ENCODE data around the gene ZDHHC7. TPM values are rescaled to one million over a fixed set of nuclear protein-coding genes. Genes with fewer than 3 reads are reported as not detected.

Gene ZDHHC7
- total RNA-seq, 4 donors from 2014 or later: 31.0 to 103 (median 62.3) TPM

- TF ChIP-seq CTCF (IDR thresholded peaks at IDR 0.05; ENCODE audit: low read depth): no peak
These were observed 15.4 kb upstream of the ZDHHC7 start for GRCh38 chr16:85026703-85027102.

- TF ChIP-seq CTCF (IDR thresholded peaks at IDR 0.05; ENCODE audit: low read depth): no peak
These were observed 14.7 kb upstream of the ZDHHC7 start for GRCh38 chr16:85025781-85026653.

- TF ChIP-seq CTCF (IDR thresholded peaks at IDR 0.05; ENCODE audit: low read depth): no peak
These were observed 8.4 kb upstream of the ZDHHC7 start for GRCh38 chr16:85019659-85020245.

- no peak for TF ChIP-seq CTCF (IDR thresholded peaks at IDR 0.05; ENCODE audit: low read depth)
These were observed 7.3 kb upstream of the ZDHHC7 start for GRCh38 chr16:85018529-85019236.

- TF ChIP-seq CTCF (IDR thresholded peaks at IDR 0.05; ENCODE audit: low read depth): no peak
These were observed 6.3 kb upstream of the ZDHHC7 start for GRCh38 chr16:85017633-85018032.

- no peak for TF ChIP-seq CTCF (IDR thresholded peaks at IDR 0.05; ENCODE audit: low read depth)
These were observed 5.8 kb upstream of the ZDHHC7 start for GRCh38 chr16:85017151-85017550.

All from subcutaneous adipose tissue (tissue), 4 donors.